Measurements from ENCODE around the gene MT1M. TPM values are rescaled to one million over a fixed set of nuclear protein-coding genes. Genes with fewer than 3 reads are reported as not detected.
A peak's percentile ranks its signal among the peaks of the same experiment; 100 is the strongest.

The MT1M gene
- total RNA-seq, 1 donor = 10.3 TPM

- TF ChIP-seq CTCF (IDR thresholded peaks at IDR 0.05; ENCODE audit: insufficient read depth, low read length) = no peak
- H3K4me3 ChIP-seq (ENCODE audit: low read depth, low read length) = no peak overlapping the region
- no peak for DNase-seq (ENCODE audit: low read depth)
Measured at GRCh38 chr16:56613706-56614105, 18.8 kb upstream of the MT1M start.

DNA sequence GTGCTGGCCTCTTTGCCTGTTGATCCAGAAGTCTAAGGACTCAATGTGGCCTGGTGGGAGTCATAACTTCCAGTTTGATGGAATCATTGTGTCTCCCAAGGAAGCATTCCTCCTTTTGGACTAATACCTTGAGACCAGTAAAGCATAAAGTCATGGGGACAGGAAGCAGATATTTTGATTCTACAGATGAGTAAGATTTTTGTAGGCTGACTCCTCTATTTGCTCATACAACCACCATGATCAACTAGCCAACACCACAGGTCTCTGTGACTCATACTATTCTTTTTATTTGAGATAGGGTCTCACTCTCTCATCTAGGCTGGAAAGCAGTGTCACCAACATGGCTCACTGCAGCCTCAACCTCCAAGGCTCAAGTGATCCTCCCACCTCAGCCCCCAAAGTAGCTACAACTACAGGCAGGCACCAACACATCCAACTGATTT is 17.9 kb upstream of the MT1M start:
- no peak for TF ChIP-seq CTCF (IDR thresholded peaks at IDR 0.05; ENCODE audit: insufficient read depth, low read length)
- peak; percentile 55 for DNase-seq (ENCODE audit: low read depth)
- no peak overlapping the region for H3K4me3 ChIP-seq (ENCODE audit: low read depth, low read length)

DNA sequence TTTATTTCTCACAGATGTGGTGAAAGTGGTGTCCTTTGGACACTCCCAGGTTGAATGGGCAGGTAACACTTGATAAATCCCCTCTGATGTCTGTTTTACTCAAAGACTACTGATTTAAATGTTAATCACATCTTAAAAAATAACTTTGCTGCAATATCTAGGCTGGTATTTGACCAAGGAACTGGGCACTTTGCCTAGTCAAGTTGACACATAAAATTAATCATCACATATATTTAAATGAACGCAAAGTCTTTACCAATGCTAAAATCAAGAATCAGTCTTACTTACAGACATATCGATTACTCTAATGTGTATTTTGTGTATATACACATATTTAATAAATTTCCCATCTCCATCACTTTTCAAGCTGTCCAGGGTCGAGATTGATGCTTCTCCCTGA is 17.1 kb upstream of the MT1M start:
- H3K4me3 ChIP-seq (ENCODE audit: low read depth, low read length) = no peak overlapping the region
- no peak for TF ChIP-seq CTCF (IDR thresholded peaks at IDR 0.05; ENCODE audit: insufficient read depth, low read length)
- peak; percentile 58 for DNase-seq (ENCODE audit: low read depth)

- DNase-seq (ENCODE audit: low read depth) = no peak
- peak overlapping the region; percentile 48 for H3K4me3 ChIP-seq (ENCODE audit: low read depth, low read length)
- no peak for TF ChIP-seq CTCF (IDR thresholded peaks at IDR 0.05; ENCODE audit: insufficient read depth, low read length)
Measured at GRCh38 chr16:56616608-56617211, 15.7 kb upstream of the MT1M start.

DNA sequence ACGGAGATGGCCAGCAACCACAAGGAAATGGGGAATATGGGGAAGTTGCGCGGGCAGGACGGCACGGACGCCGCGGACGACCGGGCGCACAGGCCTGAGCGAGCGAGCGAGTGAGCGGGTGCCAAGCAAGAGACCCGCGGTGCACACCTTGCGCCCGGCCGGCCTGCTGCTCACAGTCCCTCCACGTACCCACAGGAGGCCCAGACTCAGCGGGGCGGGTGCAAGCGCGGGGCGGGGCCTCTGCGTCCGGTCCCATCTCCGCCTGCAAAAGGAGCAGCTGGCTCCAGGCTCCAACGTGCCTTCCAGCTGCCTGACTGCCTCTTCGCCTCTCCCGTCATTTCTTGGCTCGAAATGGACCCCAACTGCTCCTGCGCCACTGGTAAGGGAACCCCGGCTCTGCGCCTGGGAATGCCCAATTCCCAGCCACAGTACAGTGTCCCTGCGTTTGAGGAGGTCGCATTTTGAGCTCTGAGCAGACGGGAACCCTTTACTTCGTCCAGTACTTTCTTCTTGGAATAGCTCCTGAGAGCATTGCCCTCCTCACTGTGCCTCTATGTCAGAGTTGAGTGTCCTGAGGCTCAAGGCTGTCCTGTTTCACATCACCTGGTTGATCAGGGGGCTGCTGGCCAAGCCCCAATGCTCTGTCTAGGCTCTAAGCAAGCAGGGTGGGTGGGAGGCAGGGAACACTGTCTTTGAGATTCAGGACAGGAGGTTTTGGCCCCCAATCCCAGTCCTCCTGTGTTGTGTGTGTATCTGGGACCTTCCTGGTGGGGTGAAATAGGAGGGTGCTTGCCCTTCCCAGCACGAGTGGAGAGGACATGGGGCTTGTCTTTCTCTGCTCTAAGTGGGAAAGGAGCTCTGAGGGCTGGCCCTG is 15.0 kb upstream of the MT1M start:
- TF ChIP-seq CTCF (IDR thresholded peaks at IDR 0.05; ENCODE audit: insufficient read depth, low read length) = no peak
- peak overlapping the region; percentile 48 for H3K4me3 ChIP-seq (ENCODE audit: low read depth, low read length)
- DNase-seq (ENCODE audit: low read depth) = peak; percentile 72

DNA sequence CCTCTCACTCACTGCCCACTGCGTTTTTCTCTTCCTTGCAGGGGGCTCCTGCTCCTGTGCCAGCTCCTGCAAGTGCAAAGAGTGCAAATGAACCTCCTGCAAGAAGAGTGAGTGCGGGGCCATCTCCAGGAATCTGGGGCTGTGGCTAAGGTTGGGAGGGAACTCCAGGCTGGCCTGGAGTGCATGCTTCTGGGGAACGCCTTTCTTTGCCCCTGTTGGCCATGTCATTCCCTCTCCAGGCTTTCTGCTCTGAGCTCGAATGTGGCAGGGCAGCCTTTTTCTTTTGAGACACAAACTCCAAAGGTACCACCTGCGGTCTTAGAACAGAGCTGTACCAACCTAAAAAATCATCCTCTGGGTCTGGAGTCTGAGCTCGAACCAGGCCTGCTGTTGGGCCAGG is 14.3 kb upstream of the MT1M start:
- DNase-seq (ENCODE audit: low read depth) = no peak
- H3K4me3 ChIP-seq (ENCODE audit: low read depth, low read length) = no peak overlapping the region
- no peak for TF ChIP-seq CTCF (IDR thresholded peaks at IDR 0.05; ENCODE audit: insufficient read depth, low read length)

Data from fibroblast of the aortic adventitia (primary cell).